ENCODE measurements around the gene DNAJB12.

GRCh38 chr10:72338180-72338579, 16.5 kb downstream of the DNAJB12 start:
- TF ChIP-seq CTCF (IDR thresholded peaks at IDR 0.05) (no peak), POLR2A (IDR thresholded peaks at IDR 0.05) (no peak)

All from testis (tissue), 2 donors.